Mesothelial cell of epicardium (in vitro differentiated cells): Measurements from ENCODE around the gene HIGD1A. TPM values are rescaled to one million over a fixed set of nuclear protein-coding genes. Genes with fewer than 3 reads are reported as not detected.

ENCODE experiments used
- DNase-seq, 2 experiments: peaks; one replicate each; pipeline ENCODE4 v3.0.0; 2021; ENCODE audit warnings: low spot score in 2 of 2; ENCODE audit not compliant: unreplicated experiment in 2 of 2
- H3K27ac Mint-ChIP-seq: 2 replicates; pipeline ENCODE4 v1.8.0; 2021; ENCODE audit warnings: mixed read lengths
- H3K27me3 Mint-ChIP-seq: 2 replicates; pipeline ENCODE4 v1.8.0; 2021; ENCODE audit warnings: low read depth, mixed read lengths
- H3K36me3 Mint-ChIP-seq: 2 replicates; pipeline ENCODE4 v1.8.0; 2021; ENCODE audit warnings: mixed read lengths
- H3K4me1 Mint-ChIP-seq: 2 replicates; pipeline ENCODE4 v1.8.0; 2021; ENCODE audit warnings: mixed read lengths
- H3K4me3 Mint-ChIP-seq: 2 replicates; pipeline ENCODE4 v1.8.0; 2021; ENCODE audit warnings: mild to moderate bottlenecking, moderate library complexity, mixed read lengths
- H3K9me3 Mint-ChIP-seq: 2 replicates; pipeline ENCODE4 v1.8.0; 2021; ENCODE audit warnings: mixed read lengths
- CTCF ChIP-seq: fragments of 200-600 bp; sonication (generic); IDR thresholded peaks from one replicate; pipeline ENCODE4 v1.5.0; 2021; ENCODE audit warnings: antibody characterized with exemption; ENCODE audit not compliant: unreplicated experiment
- total RNA-seq: library from RNA; stranded (reverse); gene quantifications from 3 replicates; pipeline ENCODE4 v1.2.1, GENCODE V29; 2021

Gene HIGD1A
- total RNA-seq, 1 donor from 2014 or later = 63.9 TPM

GRCh38 chr3:42762046-42762724 lies 42.1 kb downstream of the HIGD1A start:
- H3K4me3 Mint-ChIP-seq = no peak overlapping the region
- H3K27ac Mint-ChIP-seq = no peak overlapping the region
- H3K36me3 Mint-ChIP-seq = no peaks in the 10 kb centered on the region
- DNase-seq = peak in 1 of 2 experiments; percentile 25
- no peaks in the 10 kb centered on the region for H3K4me1 Mint-ChIP-seq
- TF ChIP-seq CTCF = no peak
- peaks cover 11% of the 10 kb centered on the region for H3K27me3 Mint-ChIP-seq
- no peaks in the 10 kb centered on the region for H3K9me3 Mint-ChIP-seq

DNA sequence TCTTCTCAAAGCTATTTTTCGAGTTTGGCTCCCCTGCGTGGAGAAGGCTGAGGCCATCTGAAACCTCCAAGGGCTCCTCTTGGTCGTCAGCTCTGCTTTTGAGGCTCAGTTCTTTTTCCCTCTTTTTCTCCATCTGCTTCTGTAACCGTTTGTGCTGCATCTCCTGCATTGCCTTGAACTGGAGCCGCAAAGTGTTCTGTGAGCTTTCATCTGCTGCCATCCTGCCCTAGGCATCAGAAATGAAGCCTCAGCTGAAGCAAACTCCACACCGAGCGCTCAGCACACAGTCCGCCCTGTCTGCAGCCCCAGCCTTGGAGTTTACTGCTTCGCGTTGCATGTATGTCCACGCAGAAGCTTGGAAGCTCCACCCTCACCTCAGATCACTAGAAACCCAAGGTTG lies 46.2 kb downstream of the HIGD1A start:
- Mint-ChIP-seq H3K9me3 (no peaks in the 10 kb centered on the region), H3K36me3 (no peaks in the 10 kb centered on the region), H3K27ac (no peak overlapping the region), H3K4me1 (peaks cover 2% of the 10 kb centered on the region), H3K27me3 (peaks cover 9% of the 10 kb centered on the region), H3K4me3 (no peak overlapping the region)
- DNase-seq = peak in 1 of 2 experiments; percentile 13
- no peak for TF ChIP-seq CTCF

- no peak overlapping the region for H3K27ac Mint-ChIP-seq
- no peak for DNase-seq
- H3K36me3 Mint-ChIP-seq = no peaks in the 10 kb centered on the region
- no peak for TF ChIP-seq CTCF
- peaks cover 2% of the 10 kb centered on the region for H3K4me1 Mint-ChIP-seq
- H3K27me3 Mint-ChIP-seq = peaks cover 9% of the 10 kb centered on the region
- H3K9me3 Mint-ChIP-seq = no peaks in the 10 kb centered on the region
- H3K4me3 Mint-ChIP-seq = no peak overlapping the region
Measured at GRCh38 chr3:42756681-42757213, 47.5 kb downstream of the HIGD1A start.

GRCh38 chr3:42755681-42756578 lies 48.4 kb downstream of the HIGD1A start:
- no peak for TF ChIP-seq CTCF
- peaks cover 3% of the 10 kb centered on the region for H3K4me1 Mint-ChIP-seq
- H3K4me3 Mint-ChIP-seq = no peak overlapping the region
- no peaks in the 10 kb centered on the region for H3K36me3 Mint-ChIP-seq
- H3K9me3 Mint-ChIP-seq = no peaks in the 10 kb centered on the region
- H3K27me3 Mint-ChIP-seq = peaks cover 9% of the 10 kb centered on the region
- peak in 1 of 2 experiments; percentile 40 for DNase-seq
- no peak overlapping the region for H3K27ac Mint-ChIP-seq

- Mint-ChIP-seq H3K9me3 (no peaks in the 10 kb centered on the region), H3K4me3 (no peak overlapping the region)
- DNase-seq = peak in 1 of 2 experiments; percentile 10
Measured at GRCh38 chr3:42753757-42754156, 50.5 kb downstream of the HIGD1A start.

More at GRCh38 chr3:42753757-42754156, 50.5 kb downstream of the HIGD1A start:
- Mint-ChIP-seq H3K27me3 (peaks cover 7% of the 10 kb centered on the region), H3K36me3 (no peaks in the 10 kb centered on the region), H3K27ac (no peak overlapping the region), H3K4me1 (peaks cover 11% of the 10 kb centered on the region)
- no peak for TF ChIP-seq CTCF
